Panc1 (cell line): ENCODE measurements around the gene ADK. TPM values are rescaled to one million over a fixed set of nuclear protein-coding genes. Genes with fewer than 3 reads are reported as not detected.

ENCODE experiments used
- ATAC-seq: fragments of 200-7000 bp; cut with Tn5 transposase; 2 replicates; pipeline ENCODE4 v1.9.1; 2020; ENCODE audit warnings: mild to moderate bottlenecking, moderate library complexity
- Bru-seq: library from RNA; stranded (reverse); fragments of 400-500 nt; gene quantifications from one replicate; lab custom pipeline; 2021; lab: Mats Ljungman, UMichigan
- BruChase-seq, 2 experiments: library from RNA; stranded (reverse); fragments of 400-500 nt; gene quantifications; one replicate each; lab custom pipeline; 2021; lab: Mats Ljungman, UMichigan
- BruUV-seq: library from RNA; stranded (reverse); fragments of 400-500 nt; replicated peaks from 2 replicates; lab custom pipeline; 2021; lab: Mats Ljungman, UMichigan
- CTCF ChIA-PET: fragments of 300-600 bp; sonication (Branson Sonifier 250); formaldehyde crosslinking; loops from one replicate; lab custom pipeline; 2022; ENCODE audit warnings: antibody characterized with exemption; lab: Charles Lee
- POLR2A ChIA-PET: fragments of 300-600 bp; sonication (Branson Sonifier 250); formaldehyde crosslinking; loops from one replicate; lab custom pipeline; 2022; ENCODE audit warnings: antibody characterized with exemption; lab: Charles Lee
- DNase-seq: peaks from one replicate; pipeline ENCODE4 v3.0.0-alpha.2; 2010; ENCODE audit warnings: low read depth, low spot score
- H3K27ac ChIP-seq: 2 replicates; pipeline ENCODE4 v1.5.1; 2011; ENCODE audit warnings: mild to moderate bottlenecking, low read length, inconsistent platforms
- H3K27me3 ChIP-seq: fragments of 200-500 bp; sonication (Bioruptor generic); 2 replicates; pipeline ENCODE4 v1.6.0; 2014; ENCODE audit warnings: low read length, inconsistent platforms; ENCODE audit not compliant: control insufficient read depth, insufficient read depth
- H3K36me3 ChIP-seq: fragments of 200-500 bp; sonication (Bioruptor generic); 2 replicates; pipeline ENCODE4 v1.5.1; 2014; ENCODE audit warnings: inconsistent platforms, mild to moderate bottlenecking, low read length, moderate library complexity; ENCODE audit not compliant: control insufficient read depth, insufficient read depth
- H3K4me1 ChIP-seq: 2 replicates; pipeline ENCODE4 v1.5.1; 2011; ENCODE audit warnings: inconsistent platforms, mild to moderate bottlenecking, low read length, moderate library complexity; ENCODE audit not compliant: control insufficient read depth, insufficient read depth
- H3K4me3 ChIP-seq, 2 experiments: 2 replicates each; pipeline ENCODE4 v1.5.1; 2011 to 2012; ENCODE audit warnings: low read depth in 2 of 2, low read length in 2 of 2, mild to moderate bottlenecking in 2 of 2, inconsistent platforms in 1 of 2, moderate library complexity in 1 of 2
- H3K9me3 ChIP-seq: fragments of 200-500 bp; sonication (Bioruptor generic); 2 replicates; pipeline ENCODE4 v1.5.1; 2014; ENCODE audit warnings: low read depth, mild to moderate bottlenecking, inconsistent platforms, low read length, moderate library complexity; ENCODE audit not compliant: control insufficient read depth, insufficient read depth
- CTCF ChIP-seq: fragments of 450-650 bp; IDR thresholded peaks from 2 replicates; pipeline ENCODE4 v1.5.1; 2017; ENCODE audit warnings: mild to moderate bottlenecking
- POLR2AphosphoS5 ChIP-seq: IDR thresholded peaks from 2 replicates; pipeline ENCODE4 v1.6.1; 2012; ENCODE audit warnings: mild to moderate bottlenecking, low read depth, low read length, moderate library complexity
- REST ChIP-seq, 2 experiments: IDR thresholded peaks; 2 replicates each; pipeline ENCODE4 v1.6.1; 2011 to 2012; ENCODE audit warnings: low read depth in 2 of 2, control low read depth in 1 of 2, low read length in 1 of 2, mild to moderate bottlenecking in 1 of 2, moderate library complexity in 1 of 2; ENCODE audit not compliant: insufficient read depth in 1 of 2
- SIN3A ChIP-seq: IDR thresholded peaks from 2 replicates; pipeline ENCODE4 v1.6.1; 2012; ENCODE audit warnings: low read depth, mild to moderate bottlenecking, low read length, moderate library complexity, borderline replicate concordance; ENCODE audit not compliant: insufficient read depth
- TCF7L2 ChIP-seq: IDR thresholded peaks from 2 replicates; pipeline ENCODE4 v1.6.1; 2011; ENCODE audit warnings: mild to moderate bottlenecking, low read depth, low read length, inconsistent platforms
- in situ Hi-C: cut with HindIII; loops from 2 replicates; pipeline ENCODE4 v1.10.0; 2016; ENCODE audit warnings: low sequenced_read_pairs, low pct_unique_long_range_greater_than_20kb
- intact Hi-C: fragments of 100-400 bp; cut with micrococcal nuclease; formaldehyde crosslinking; loops from one replicate; pipeline ENCODE4 v1.10.0; 2022; ENCODE audit not compliant: unreplicated experiment
- long read RNA-seq: library from polyadenylated mRNA; unstranded; transcript quantifications from one replicate; pipeline ENCODE4 v2.0.0, GENCODE V29; 2021; ENCODE audit not compliant: unreplicated experiment
- polyA plus RNA-seq: library from polyadenylated mRNA; unstranded; fragments of >200 nt; gene quantifications from one replicate; pipeline ENCODE4 v1.2.1, GENCODE V29; 2012; ENCODE audit warnings: missing spikeins; ENCODE audit not compliant: insufficient read length
- total RNA-seq: library from RNA; stranded (reverse); gene quantifications from one replicate; pipeline ENCODE4 v1.2.1, GENCODE V29; 2021; ENCODE audit not compliant: unreplicated experiment

Gene ADK
- total RNA-seq (64.5 TPM), Bru-seq, nascent RNA (percentile 89 among the genes with signal in this experiment), BruChase-seq, experiment 1, labeled RNA remaining after a 2-hour chase (percentile 75 among the genes with signal in this experiment), BruChase-seq, experiment 2, labeled RNA remaining after a 6-hour chase (percentile 74 among the genes with signal in this experiment)
- 52.6 TPM for polyA plus RNA-seq
- long read RNA-seq, transcript ADK-202 (11 exons, 2,083 nt): major isoform, 83 of 178 reads
- long read RNA-seq, transcript ADK-201 (11 exons, 1,169 nt): minor isoform, 59 of 178 reads
- long read RNA-seq, partial matches to known transcripts: 10 of 178 reads
- long read RNA-seq, other reads (novel, unspliced or antisense): 25 of 178 reads

- H3K36me3 ChIP-seq: peaks cover 3% of the 10 kb centered on the region; the same call in 1 of the 2 replicates
- CTCF ChIA-PET: interaction anchor here (1.0 kb wide), 1 partner anchor 83 kb away, joined by 3 read pairs; no protein-coding TSS in a partner anchor
- peak within 1 kb of the TSS; percentile 88 to 97 for H3K4me3 ChIP-seq
- peak within 1 kb of the TSS; percentile 96 for H3K27ac ChIP-seq
- ATAC-seq (peak; percentile 96), DNase-seq (peak; percentile 97)
- BruUV-seq: no TSS peak
- H3K4me1 ChIP-seq: peaks cover 30% of the 10 kb centered on the region
- POLR2A ChIA-PET: interaction anchor here (0.8 kb wide), 1 partner anchor 28 kb away, joined by 6 read pairs; no protein-coding TSS in a partner anchor
- H3K9me3 ChIP-seq: no peaks in the 10 kb centered on the region
- in situ Hi-C loops: no loop called here
- intact Hi-C loops: no loop called here
- TF ChIP-seq SIN3A (peak; percentile 77; the same call in 1 of the 2 replicates), POLR2AphosphoS5 (peak; percentile 35; the same call in 1 of the 2 replicates), REST (IDR thresholded peaks at IDR 0.05; ENCODE audit: insufficient read depth in 1 of 2, low read depth in 2 of 2, low read length in 1 of 2) (no peak)
- no peaks in the 10 kb centered on the region for H3K27me3 ChIP-seq
Observed at GRCh38 chr10:74150990-74151878, at the start of gene ADK. TSS of gene ADK (plus strand) at chr10:74151221. CDS start at chr10:74151279, 58 bp downstream.

GRCh38 chr10:74103560-74104258, 47.3 kb upstream of the ADK start:
- TF ChIP-seq REST (IDR thresholded peaks at IDR 0.05; ENCODE audit: insufficient read depth in 1 of 2, low read depth in 2 of 2, low read length in 1 of 2) (no peak), SIN3A (no peak), CTCF (peak; percentile 68), TCF7L2 (no peak), POLR2AphosphoS5 (0 out of 2 replicates have a peak, but pooled peaks have one; percentile 3)
- CTCF ChIA-PET: interaction anchor here (0.5 kb wide), 1 partner anchor 52 kb away, joined by 3 read pairs; no protein-coding TSS in a partner anchor
- POLR2A ChIA-PET: no interaction called here
- peaks cover 62% of the 10 kb centered on the region for H3K36me3 ChIP-seq
- BruUV-seq: no TSS peak
- DNase-seq: no peak
- no peaks in the 10 kb centered on the region for H3K27me3 ChIP-seq
- no peak overlapping the region for H3K27ac ChIP-seq
- intact Hi-C loops: no loop called here
- in situ Hi-C loops: no loop called here
- peak; percentile 48; the same call in 1 of the 2 replicates for ATAC-seq
- H3K4me1 ChIP-seq: no peaks in the 10 kb centered on the region
- H3K4me3 ChIP-seq: no peak overlapping the region
- H3K9me3 ChIP-seq: no peaks in the 10 kb centered on the region
